Gastrocnemius medialis (tissue), 4 donors: ENCODE results near the gene MLF1. TPM values are rescaled to one million over a fixed set of nuclear protein-coding genes. Genes with fewer than 3 reads are reported as not detected.
"Not testable (repeated sequence)": the region's sequence is repeated elsewhere in the genome, so short reads cannot be mapped to it uniquely, and the experiment has no call there.

Experiments
- ATAC-seq, 2 donors: fragments of 150-250 bp; one replicate each; pipeline ENCODE4 v1.9.1; 2016
- DNase-seq, 2 donors: peaks; one replicate each; pipeline ENCODE4 v3.0.0-alpha.2; 2019
- H3K27ac ChIP-seq, 4 donors: fragments of 200-600 bp; sonication (generic); 1 replicate in 1 of 4; 2 replicates in 3 of 4; pipeline ENCODE4 v1.5.1; 2016 to 2018; ENCODE audit warnings: mild to moderate bottlenecking in 2 of 4, moderate library complexity in 1 of 4
- H3K27me3 ChIP-seq, 3 donors: fragments of 200-600 bp; sonication (generic) in 2 of 3; 1 replicate in 1 of 3; 2 replicates in 2 of 3; pipeline versions ENCODE4 v1.5.1 to v1.6.0; 2016 to 2019; ENCODE audit warnings: mild to moderate bottlenecking in 1 of 3, moderate library complexity in 1 of 3
- H3K36me3 ChIP-seq, 2 donors: fragments of 200-600 bp; sonication (generic) in 1 of 2; one replicate each; pipeline ENCODE4 v1.5.1; 2017 to 2018
- H3K4me1 ChIP-seq, 2 donors: fragments of 200-600 bp; sonication (generic) in 1 of 2; one replicate each; pipeline ENCODE4 v1.5.1; 2016 to 2017; ENCODE audit warnings: mild to moderate bottlenecking in 2 of 2
- H3K4me3 ChIP-seq, 4 donors: fragments of 200-600 bp; sonication (generic) in 3 of 4; 1 replicate in 1 of 4; 2 replicates in 3 of 4; pipeline ENCODE4 v1.5.1; 2016 to 2019; ENCODE audit warnings: mild to moderate bottlenecking in 2 of 4
- H3K9me3 ChIP-seq, 3 donors: fragments of 200-600 bp; sonication (generic) in 2 of 3; 1 replicate in 1 of 3; 2 replicates in 2 of 3; pipeline ENCODE4 v1.5.1; 2016 to 2019
- CTCF ChIP-seq, 5 experiments: fragments of 450-650 bp in 3 of 5; fragments of 200-600 bp in 2 of 5; sonication (generic) in 2 of 5; IDR thresholded peaks in 4 of 5; conservative IDR thresholded peaks in 1 of 5; 1 replicate in 4 of 5; 2 replicates in 1 of 5; pipeline ENCODE4 v1.5.1; 2016 to 2019; ENCODE audit warnings: antibody characterized with exemption in 5 of 5, mild to moderate bottlenecking in 3 of 5, moderate library complexity in 3 of 5
- POLR2A ChIP-seq, 2 donors: fragments of 450-650 bp; IDR thresholded peaks; one replicate each; pipeline ENCODE4 v1.6.1; 2017; ENCODE audit warnings: antibody characterized with exemption in 2 of 2, mild to moderate bottlenecking in 2 of 2, moderate library complexity in 2 of 2
- in situ Hi-C, 4 donors: fragments of 200-750 bp; cut with MboI; loops; one replicate each; pipeline versions ENCODE4 v1.15.0 to v1.8.0; 2017; ENCODE audit warnings: low sequenced_read_pairs in 4 of 4
- intact Hi-C: fragments of 100-400 bp; cut with DNase I; formaldehyde crosslinking; loops from one replicate; pipeline ENCODE4 v1.15.1; 2023; ENCODE audit warnings: low total_unique reads
- total RNA-seq, 4 donors: library from RNA; depleted of rRNA; stranded (reverse); fragments of >200 nt; gene quantifications; one replicate each; pipeline versions ENCODE4 v1.1.0 to v1.2.3, GENCODE V29; 2016

The MLF1 gene
- total RNA-seq, 4 donors from 2014 or later: 18.4 to 40.8 (median 24.0) TPM

- Histone ChIP-seq H3K4me1 (peaks cover 8% of the 10 kb centered on the region in 2 donors), H3K27me3 (no peaks in the 10 kb centered on the region), H3K4me3 (no peak overlapping the region), H3K36me3 (no peaks in the 10 kb centered on the region), H3K9me3 (no peaks in the 10 kb centered on the region), H3K27ac (no peak overlapping the region)
- TF ChIP-seq POLR2A (IDR thresholded peaks at IDR 0.05) (no peak), CTCF (IDR thresholded peaks at IDR 0.05 in 4 of 5, conservative IDR thresholded peaks at IDR 0.05 in 1 of 5) (no peak)
- DNase-seq (no peak), ATAC-seq (no peak)
- in situ Hi-C loops (loop anchor here in 2 of 4 donors (25.0 kb wide), 1 partner anchor 936 kb away; no protein-coding TSS in a partner anchor), intact Hi-C loops (no loop called here)
Observed at GRCh38 chr3:158548691-158549090, 22.3 kb upstream of the MLF1 start.

- H3K36me3 ChIP-seq, H3K4me1 ChIP-seq, intact Hi-C loops, ATAC-seq, DNase-seq, H3K27me3 ChIP-seq, H3K4me3 ChIP-seq, H3K9me3 ChIP-seq, H3K27ac ChIP-seq: not testable (repeated sequence)
- in situ Hi-C loops: loop anchor here in 2 of 4 donors (25.0 kb wide), 1 partner anchor 938 kb away; no protein-coding TSS in a partner anchor
Observed at GRCh38 chr3:158549938-158550337, 21.1 kb upstream of the MLF1 start.

GRCh38 chr3:158552124-158552523, 18.9 kb upstream of the MLF1 start:
- no peaks in the 10 kb centered on the region for H3K36me3 ChIP-seq
- TF ChIP-seq CTCF (IDR thresholded peaks at IDR 0.05 in 4 of 5, conservative IDR thresholded peaks at IDR 0.05 in 1 of 5): no peak
- peaks cover 8% of the 10 kb centered on the region in 2 donors for H3K4me1 ChIP-seq
- H3K27ac ChIP-seq: no peak overlapping the region
- in situ Hi-C loops (no loop called here), intact Hi-C loops (no loop called here)
- H3K9me3 ChIP-seq: no peaks in the 10 kb centered on the region
- H3K4me3 ChIP-seq: no peak overlapping the region
- H3K27me3 ChIP-seq: no peaks in the 10 kb centered on the region
- DNase-seq (no peak), ATAC-seq (no peak)

GRCh38 chr3:158559504-158559903, 11.5 kb upstream of the MLF1 start:
- H3K27ac ChIP-seq: no peak overlapping the region
- intact Hi-C loops: no loop called here
- in situ Hi-C loops: no loop called here
- H3K27me3 ChIP-seq: no peaks in the 10 kb centered on the region
- TF ChIP-seq POLR2A (IDR thresholded peaks at IDR 0.05) (no peak), CTCF (IDR thresholded peaks at IDR 0.05 in 4 of 5, conservative IDR thresholded peaks at IDR 0.05 in 1 of 5) (no peak)
- no peak for ATAC-seq
- no peaks in the 10 kb centered on the region for H3K9me3 ChIP-seq
- H3K36me3 ChIP-seq: no peaks in the 10 kb centered on the region
- DNase-seq: no peak
- H3K4me1 ChIP-seq: peaks cover 7 to 17% of the 10 kb centered on the region in 2 donors
- H3K4me3 ChIP-seq: no peak overlapping the region

- intact Hi-C loops: no loop called here
- no peaks in the 10 kb centered on the region for H3K27me3 ChIP-seq
- no peak for TF ChIP-seq POLR2A (IDR thresholded peaks at IDR 0.05)
- TF ChIP-seq CTCF (IDR thresholded peaks at IDR 0.05 in 4 of 5, conservative IDR thresholded peaks at IDR 0.05 in 1 of 5): no peak
- H3K9me3 ChIP-seq: no peaks in the 10 kb centered on the region
- H3K4me1 ChIP-seq: peaks cover 7 to 17% of the 10 kb centered on the region in 2 donors
- H3K36me3 ChIP-seq: no peaks in the 10 kb centered on the region
- ATAC-seq: peak; percentile 75 to 89
- in situ Hi-C loops: no loop called here
- peak overlapping the region in 3 of 4 donors; percentile 21 to 60 (median 50) for H3K27ac ChIP-seq
- DNase-seq: no peak
- H3K4me3 ChIP-seq: no peak overlapping the region
Observed at GRCh38 chr3:158560979-158561378, 10.0 kb upstream of the MLF1 start.
